ENCODE results near the gene BACH2.

BACH2 gene

GRCh38 chr6:90162648-90163387, 133.8 kb downstream of the BACH2 start:
- no peak overlapping the region for H3K4me3 ChIP-seq (ENCODE audit: control insufficient read depth, low read depth, low read length)
- TF ChIP-seq CTCF (conservative IDR thresholded peaks at IDR 0.05; ENCODE audit: control insufficient read depth, insufficient read depth, low read depth, low read length) = no peak
- DNase-seq (ENCODE audit: low read depth) = no peak

GRCh38 chr6:90160013-90160412, 136.6 kb downstream of the BACH2 start:
- DNase-seq (ENCODE audit: low read depth) = no peak
- no peak for TF ChIP-seq CTCF (conservative IDR thresholded peaks at IDR 0.05; ENCODE audit: control insufficient read depth, insufficient read depth, low read depth, low read length)

GRCh38 chr6:90159452-90159851, 137.2 kb downstream of the BACH2 start:
- no peak overlapping the region for H3K4me3 ChIP-seq (ENCODE audit: control insufficient read depth, low read depth, low read length)
- no peak for DNase-seq (ENCODE audit: low read depth)
- no peak for TF ChIP-seq CTCF (conservative IDR thresholded peaks at IDR 0.05; ENCODE audit: control insufficient read depth, insufficient read depth, low read depth, low read length)

More at GRCh38 chr6:90160013-90160412, 136.6 kb downstream of the BACH2 start:
- H3K4me3 ChIP-seq (ENCODE audit: control insufficient read depth, low read depth, low read length) = no peak overlapping the region

GRCh38 chr6:90158936-90159335, 137.7 kb downstream of the BACH2 start:
- DNase-seq (ENCODE audit: low read depth) = no peak
- TF ChIP-seq CTCF (conservative IDR thresholded peaks at IDR 0.05; ENCODE audit: control insufficient read depth, insufficient read depth, low read depth, low read length) = no peak
- H3K4me3 ChIP-seq (ENCODE audit: control insufficient read depth, low read depth, low read length) = no peak overlapping the region

GRCh38 chr6:90157441-90157840, 139.2 kb downstream of the BACH2 start:
- no peak overlapping the region for H3K4me3 ChIP-seq (ENCODE audit: control insufficient read depth, low read depth, low read length)
- DNase-seq (ENCODE audit: low read depth) = no peak
- TF ChIP-seq CTCF (conservative IDR thresholded peaks at IDR 0.05; ENCODE audit: control insufficient read depth, insufficient read depth, low read depth, low read length) = no peak

GRCh38 chr6:90156861-90157260, 139.8 kb downstream of the BACH2 start:
- no peak overlapping the region for H3K4me3 ChIP-seq (ENCODE audit: control insufficient read depth, low read depth, low read length)
- TF ChIP-seq CTCF (conservative IDR thresholded peaks at IDR 0.05; ENCODE audit: control insufficient read depth, insufficient read depth, low read depth, low read length) = no peak
- DNase-seq (ENCODE audit: low read depth) = no peak
